ENCODE results near the gene CCDC170. TPM values are rescaled to one million over a fixed set of nuclear protein-coding genes. Genes with fewer than 3 reads are reported as not detected.
A peak's percentile ranks its signal among the peaks of the same experiment; 100 is the strongest.

The CCDC170 gene
- total RNA-seq, 2 donors from 2014 or later, result 0.11 to 0.20 TPM

DNA sequence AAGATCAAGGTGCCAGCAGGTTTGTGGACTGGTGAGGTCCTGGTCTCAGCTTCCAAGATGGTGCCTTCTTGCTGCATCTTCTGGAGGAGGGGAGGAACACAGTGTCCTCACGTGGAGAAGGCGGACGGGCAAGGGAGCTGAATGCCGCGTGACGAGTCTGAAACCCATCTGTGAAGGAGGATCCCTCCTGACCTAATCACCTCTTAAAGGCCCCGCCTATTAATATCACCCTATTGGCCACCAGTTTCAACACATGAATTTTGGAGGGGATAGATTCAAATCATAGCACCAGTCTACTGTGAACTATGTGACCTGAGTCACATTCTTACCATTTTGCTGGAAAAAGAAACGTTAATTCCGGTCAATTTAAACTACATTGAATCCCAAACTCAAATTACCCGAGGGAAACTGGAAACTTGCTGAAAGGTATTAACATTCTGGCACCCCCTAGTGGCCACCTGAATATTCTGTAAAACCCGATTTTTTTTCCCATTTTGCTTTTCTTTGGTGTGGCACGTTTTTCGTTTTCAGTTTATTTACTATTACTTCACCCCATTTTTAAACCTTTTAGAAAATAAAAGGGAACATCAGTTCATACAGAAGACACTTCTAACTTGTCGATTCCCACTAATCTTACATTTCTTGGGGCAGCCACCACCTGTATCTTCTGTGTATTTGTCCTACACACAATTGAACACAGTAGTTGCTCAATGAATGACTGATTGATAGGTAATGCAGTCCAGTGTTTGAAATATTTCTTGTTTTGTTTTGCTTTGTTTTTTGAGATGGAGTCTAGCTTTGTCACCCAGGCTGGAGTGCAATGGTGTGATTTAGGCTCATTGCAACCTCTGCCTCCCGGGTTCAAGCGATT lies 17.9 kb upstream of the CCDC170 start:
- DNase-seq (ENCODE audit: low spot score), result no peak
- TF ChIP-seq, protein P1, sequence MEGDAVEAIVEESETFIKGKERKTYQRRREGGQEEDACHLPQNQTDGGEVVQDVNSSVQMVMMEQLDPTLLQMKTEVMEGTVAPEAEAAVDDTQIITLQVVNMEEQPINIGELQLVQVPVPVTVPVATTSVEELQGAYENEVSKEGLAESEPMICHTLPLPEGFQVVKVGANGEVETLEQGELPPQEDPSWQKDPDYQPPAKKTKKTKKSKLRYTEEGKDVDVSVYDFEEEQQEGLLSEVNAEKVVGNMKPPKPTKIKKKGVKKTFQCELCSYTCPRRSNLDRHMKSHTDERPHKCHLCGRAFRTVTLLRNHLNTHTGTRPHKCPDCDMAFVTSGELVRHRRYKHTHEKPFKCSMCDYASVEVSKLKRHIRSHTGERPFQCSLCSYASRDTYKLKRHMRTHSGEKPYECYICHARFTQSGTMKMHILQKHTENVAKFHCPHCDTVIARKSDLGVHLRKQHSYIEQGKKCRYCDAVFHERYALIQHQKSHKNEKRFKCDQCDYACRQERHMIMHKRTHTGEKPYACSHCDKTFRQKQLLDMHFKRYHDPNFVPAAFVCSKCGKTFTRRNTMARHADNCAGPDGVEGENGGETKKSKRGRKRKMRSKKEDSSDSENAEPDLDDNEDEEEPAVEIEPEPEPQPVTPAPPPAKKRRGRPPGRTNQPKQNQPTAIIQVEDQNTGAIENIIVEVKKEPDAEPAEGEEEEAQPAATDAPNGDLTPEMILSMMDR (IDR thresholded peaks at IDR 0.05), result peak; percentile 85 to 86
- Histone ChIP-seq H3K27ac (no peak overlapping the region), H3K4me1 (no peaks in the 10 kb centered on the region), H3K4me3 (no peak overlapping the region), H3K36me3 (no peaks in the 10 kb centered on the region), H3K9me3 (no peaks in the 10 kb centered on the region), H3K27me3 (no peaks in the 10 kb centered on the region)

DNA sequence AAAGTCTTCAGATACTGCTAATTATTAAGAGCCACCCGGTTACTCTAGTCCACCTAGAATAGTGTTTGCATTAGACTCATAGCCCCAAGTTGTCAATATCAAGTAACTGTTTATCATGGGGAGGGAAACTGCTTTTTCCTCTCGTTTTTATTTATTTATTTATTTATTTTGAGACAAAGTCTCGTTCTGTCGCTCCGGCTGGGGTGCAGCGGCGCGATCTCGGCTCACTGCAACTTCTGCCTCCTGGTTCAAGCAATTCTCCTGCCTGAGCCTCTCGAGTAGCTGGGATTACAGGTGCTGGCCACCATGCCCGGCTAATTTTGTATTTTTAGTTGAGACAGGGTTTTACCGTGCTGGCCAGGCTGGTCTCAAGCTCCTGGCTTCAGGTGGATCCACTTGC lies 16.1 kb upstream of the CCDC170 start:
- H3K36me3 ChIP-seq, result no peaks in the 10 kb centered on the region
- TF ChIP-seq, protein P1 (IDR thresholded peaks at IDR 0.05), result no peak
- no peak for DNase-seq (ENCODE audit: low spot score)

DNA sequence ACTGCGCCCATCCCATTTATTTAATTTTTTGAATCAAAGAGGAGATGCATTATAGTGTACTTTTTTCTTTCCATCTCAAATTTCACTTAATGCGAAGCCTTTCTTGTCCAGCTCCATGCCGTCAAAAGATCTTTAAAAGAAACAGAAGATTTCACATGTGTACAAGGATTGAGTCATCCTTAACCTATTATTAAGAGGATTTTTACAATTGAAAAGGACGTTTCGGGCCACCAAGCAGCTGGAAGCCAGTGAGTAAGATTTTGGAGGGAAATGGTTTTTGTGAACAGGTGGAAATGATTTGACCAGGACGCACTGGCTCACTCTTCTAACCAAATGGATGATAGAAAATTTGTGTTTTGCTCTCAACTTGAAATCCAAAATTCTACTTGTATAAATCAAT lies 15.1 kb upstream of the CCDC170 start:
- TF ChIP-seq, protein P1 (IDR thresholded peaks at IDR 0.05), result no peak
- H3K4me1 ChIP-seq, result no peaks in the 10 kb centered on the region

More for the DNA sequence above, 16.1 kb upstream of the CCDC170 start:
- no peak overlapping the region for H3K27ac ChIP-seq
- no peaks in the 10 kb centered on the region for H3K4me1 ChIP-seq
- no peak overlapping the region for H3K4me3 ChIP-seq
- H3K9me3 ChIP-seq, result no peaks in the 10 kb centered on the region
- no peaks in the 10 kb centered on the region for H3K27me3 ChIP-seq

DNA sequence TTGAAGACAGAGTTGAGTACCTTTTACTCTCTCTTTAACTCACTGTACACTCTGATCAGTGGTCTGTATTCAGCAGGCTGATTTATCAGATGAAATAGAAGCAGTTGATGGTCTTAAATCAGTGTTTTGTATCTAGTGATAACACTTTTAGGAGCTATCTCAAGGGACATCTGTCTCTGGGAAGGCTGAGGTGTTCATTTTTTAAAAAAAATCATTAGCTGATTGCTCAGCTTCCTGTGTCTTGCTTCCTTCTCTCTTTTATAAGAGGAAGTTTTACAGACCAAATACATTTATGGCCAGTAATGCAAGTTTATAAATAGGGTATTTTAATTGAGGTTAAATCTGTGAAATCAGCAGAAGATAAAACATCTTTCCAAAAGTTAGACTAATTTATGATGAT lies 12.0 kb upstream of the CCDC170 start:
- H3K27me3 ChIP-seq, result no peaks in the 10 kb centered on the region
- H3K4me3 ChIP-seq, result no peak overlapping the region
- no peaks in the 10 kb centered on the region for H3K4me1 ChIP-seq
- no peaks in the 10 kb centered on the region for H3K36me3 ChIP-seq
- DNase-seq (ENCODE audit: low spot score), result no peak
- no peak overlapping the region for H3K27ac ChIP-seq
- no peaks in the 10 kb centered on the region for H3K9me3 ChIP-seq
- TF ChIP-seq, protein P1 (IDR thresholded peaks at IDR 0.05), result no peak

More for the DNA sequence above, 15.1 kb upstream of the CCDC170 start:
- H3K4me3 ChIP-seq, result no peak overlapping the region
- no peaks in the 10 kb centered on the region for H3K9me3 ChIP-seq
- H3K27ac ChIP-seq, result no peak overlapping the region
- H3K36me3 ChIP-seq, result no peaks in the 10 kb centered on the region
- no peak for DNase-seq (ENCODE audit: low spot score)
- no peaks in the 10 kb centered on the region for H3K27me3 ChIP-seq

DNA sequence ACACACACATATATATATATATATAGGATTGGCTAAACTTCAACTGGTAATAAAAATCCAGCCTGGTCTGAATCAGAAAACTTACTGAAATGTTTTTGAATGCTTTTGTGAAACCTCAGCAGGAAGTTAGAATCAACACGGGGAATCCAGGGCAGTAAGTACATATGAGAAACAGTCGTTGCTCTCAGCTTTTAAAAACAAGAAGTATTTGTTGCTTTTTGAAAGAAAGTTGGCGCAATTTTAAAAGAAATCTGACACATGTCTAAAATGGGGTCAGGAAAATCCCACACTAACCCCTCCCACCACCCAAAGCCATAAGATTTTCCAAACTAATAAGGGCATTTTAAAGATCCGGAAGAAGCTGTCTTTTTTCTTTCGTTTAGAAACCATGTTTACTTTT lies 11.5 kb upstream of the CCDC170 start:
- no peak overlapping the region for H3K4me3 ChIP-seq

More for the DNA sequence above, 11.5 kb upstream of the CCDC170 start:
- TF ChIP-seq, protein P1 (IDR thresholded peaks at IDR 0.05), result no peak
- Histone ChIP-seq H3K4me1 (no peaks in the 10 kb centered on the region), H3K36me3 (no peaks in the 10 kb centered on the region), H3K27ac (peak overlapping the region in 1 of 2 donors; percentile 33), H3K9me3 (no peaks in the 10 kb centered on the region), H3K27me3 (no peaks in the 10 kb centered on the region)
- DNase-seq (ENCODE audit: low spot score), result no peak

Data from right atrium auricular region (tissue), 2 donors.